Heart left ventricle (tissue), 16 donors: Measurements from ENCODE around the gene CFAP43. TPM values are rescaled to one million over a fixed set of nuclear protein-coding genes. Genes with fewer than 3 reads are reported as not detected.

ENCODE experiments used
- ATAC-seq, 4 donors: fragments of 200-7000 bp; cut with Tn5 transposase; one replicate each; pipeline ENCODE4 v1.9.1; 2020 to 2022; ENCODE audit warnings: moderate library complexity in 4 of 4, mild to moderate bottlenecking in 3 of 4, moderate number of reproducible peaks in 1 of 4
- DNase-seq, 5 donors: peaks; one replicate each; pipeline ENCODE4 v3.0.0-alpha.2; 2020
- H3K27ac ChIP-seq, 12 donors: fragments of 200-600 bp; sonication (generic) in 4 of 12; one replicate each; pipeline versions ENCODE4 v1.5.0 to v1.8.0; 2016 to 2022; ENCODE audit warnings: mild to moderate bottlenecking in 2 of 12
- H3K27me3 ChIP-seq, 9 donors: fragments of 200-600 bp; sonication (generic) in 2 of 9; one replicate each; pipeline versions ENCODE4 v1.5.1 to v1.8.0; 2016 to 2022; ENCODE audit warnings: mild to moderate bottlenecking in 3 of 9
- H3K36me3 ChIP-seq, 9 donors: fragments of 200-600 bp; sonication (generic) in 2 of 9; one replicate each; pipeline versions ENCODE4 v1.5.0 to v1.8.0; 2018 to 2022; ENCODE audit warnings: mild to moderate bottlenecking in 2 of 9
- H3K4me1 ChIP-seq, 12 donors: fragments of 200-600 bp; sonication (generic) in 4 of 12; one replicate each; pipeline versions ENCODE4 v1.5.0 to v1.8.0; 2016 to 2022; ENCODE audit warnings: mild to moderate bottlenecking in 3 of 12
- H3K4me3 ChIP-seq, 12 donors: fragments of 200-600 bp; sonication (generic) in 4 of 12; one replicate each; pipeline versions ENCODE4 v1.5.0 to v1.8.0; 2017 to 2022; ENCODE audit warnings: mild to moderate bottlenecking in 9 of 12, moderate library complexity in 4 of 12
- H3K9me3 ChIP-seq, 12 donors: fragments of 200-600 bp; sonication (generic) in 4 of 12; one replicate each; pipeline versions ENCODE4 v1.5.0 to v1.8.0; 2016 to 2022; ENCODE audit warnings: mild to moderate bottlenecking in 1 of 12
- POLR2A ChIP-seq, 2 donors: fragments of 450-650 bp; IDR thresholded peaks; one replicate each; pipeline ENCODE4 v1.6.1; 2017; ENCODE audit warnings: antibody characterized with exemption in 2 of 2, mild to moderate bottlenecking in 2 of 2, moderate library complexity in 2 of 2
- WGBS, 4 donors: extraction: QIAGEN DNeasy Blood & Tissue Kit in 2 of 4; methylation state at CpG; one replicate each; pipeline versions ENCODE4 v1.1.5 to v1.1.7; 2013 to 2018; 5-methylcytosine and 5-hydroxymethylcytosine counted together
- intact Hi-C, 10 donors: fragments of 100-400 bp; cut with DNase I; formaldehyde crosslinking; loops; one replicate each; pipeline versions ENCODE4 v1.11.1 to v1.14.2; 2022
- polyA plus RNA-seq, 2 donors: library from polyadenylated mRNA; stranded (reverse); fragments of 200-250 nt; gene quantifications; one replicate each; pipeline ENCODE4 v1.2.3, GENCODE V29; 2013
- total RNA-seq, 9 donors: library from RNA; depleted of rRNA in 2 of 9; stranded (reverse); fragments of >200 nt in 2 of 9; fragmentation: NEBNext Ultra II Directional in 3 of 9; extraction: Animal tissue kit (Norgen Biotek cat#: 25700) in 3 of 9; gene quantifications; one replicate each; pipeline versions ENCODE4 v1.1.0 to v1.2.4, GENCODE V29; 2016 to 2023
- TF ChIP-seq, protein P1 (sequence below), 12 donors: fragments of 200-600 bp; sonication (generic) in 4 of 12; IDR thresholded peaks; one replicate each; pipeline versions ENCODE4 v1.5.0 to v1.8.0; 2018 to 2022; ENCODE audit warnings: antibody characterized with exemption in 12 of 12, mild to moderate bottlenecking in 5 of 12
- donor health status: ischemic (EF 13 %, LVEDD 7.1; RV severe dilation, severe dysfunction).
- donor health status: healthy with polysubstance abuse.
- donor health status: DM: no; HTN: yes; CAD: no.
- donor health status: DM: no; HTN: no; CAD: no.
- donor health status: ischemic (EF 25% LVEDD 6.9; RV normal size, moderate dysfunction).
- donor health status: ischemic (EF 25% LVEDD 5.7; RV mildly dilated, moderate dysfunction).
- donor health status: healthy.
- donor health status: DM: yes; HTN: yes; CAD: no.
- donor health status: ischemic (EF 35%, LVEDD 5.7; RV mildly dilated, moderate dysfunction).
- donor health status: nonischemic (EF 11% LVEDD 7.7; RV severe dilation, severe dysfunction).
- donor health status: DM: yes; HTN: yes; CAD: no.
- donor health status: PGD.
- donor health status: ischemic (EF 29% LVEDD 5.4; RV normal size, mild dysfunction).
- donor health status: nonischemic (EF 23%, LVEDD 6.1; RV moderate dilation, normal function).

Gene CFAP43
- total and polyA plus RNA-seq, 11 donors = 0.11 to 0.84 (median 0.19) TPM; not detected in 6

DNA sequence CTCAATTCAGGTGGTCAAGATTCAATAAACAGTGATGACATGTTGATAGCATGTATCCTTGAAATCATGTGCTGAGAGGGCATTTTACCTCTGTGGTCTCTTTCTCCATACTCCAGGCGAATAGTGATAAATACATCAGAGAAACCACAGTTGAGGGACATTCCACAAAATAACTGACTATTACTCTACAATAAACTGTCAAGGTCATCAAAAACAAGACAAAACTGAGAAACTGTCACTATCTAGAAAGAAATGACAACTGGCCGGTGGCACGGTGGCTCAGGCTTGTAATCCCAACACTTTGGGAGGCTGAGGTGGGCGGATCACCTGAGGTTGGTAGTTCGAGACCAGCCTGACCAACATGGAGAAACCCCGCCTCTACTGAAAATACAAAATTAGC is 94.0 kb downstream of the CFAP43 start:
- intact Hi-C loops = no loop called here
- no peak overlapping the region for H3K27ac ChIP-seq
- DNase-seq (no peak), ATAC-seq (no peak)
- WGBS, 4 donors = 88 to 94% (median 91%) methylated on average over 6 of the region's 6 CpGs
- no peaks in the 10 kb centered on the region for H3K36me3 ChIP-seq
- H3K4me3 ChIP-seq = no peak overlapping the region
- H3K4me1 ChIP-seq = no peaks in the 10 kb centered on the region
- H3K9me3 ChIP-seq = no peaks in the 10 kb centered on the region
- TF ChIP-seq, protein P1, sequence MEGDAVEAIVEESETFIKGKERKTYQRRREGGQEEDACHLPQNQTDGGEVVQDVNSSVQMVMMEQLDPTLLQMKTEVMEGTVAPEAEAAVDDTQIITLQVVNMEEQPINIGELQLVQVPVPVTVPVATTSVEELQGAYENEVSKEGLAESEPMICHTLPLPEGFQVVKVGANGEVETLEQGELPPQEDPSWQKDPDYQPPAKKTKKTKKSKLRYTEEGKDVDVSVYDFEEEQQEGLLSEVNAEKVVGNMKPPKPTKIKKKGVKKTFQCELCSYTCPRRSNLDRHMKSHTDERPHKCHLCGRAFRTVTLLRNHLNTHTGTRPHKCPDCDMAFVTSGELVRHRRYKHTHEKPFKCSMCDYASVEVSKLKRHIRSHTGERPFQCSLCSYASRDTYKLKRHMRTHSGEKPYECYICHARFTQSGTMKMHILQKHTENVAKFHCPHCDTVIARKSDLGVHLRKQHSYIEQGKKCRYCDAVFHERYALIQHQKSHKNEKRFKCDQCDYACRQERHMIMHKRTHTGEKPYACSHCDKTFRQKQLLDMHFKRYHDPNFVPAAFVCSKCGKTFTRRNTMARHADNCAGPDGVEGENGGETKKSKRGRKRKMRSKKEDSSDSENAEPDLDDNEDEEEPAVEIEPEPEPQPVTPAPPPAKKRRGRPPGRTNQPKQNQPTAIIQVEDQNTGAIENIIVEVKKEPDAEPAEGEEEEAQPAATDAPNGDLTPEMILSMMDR (IDR thresholded peaks at IDR 0.05) = no peak
- TF ChIP-seq POLR2A (IDR thresholded peaks at IDR 0.05) = no peak
- peaks cover 0 to 7% (median 0%) of the 10 kb centered on the region in 9 donors for H3K27me3 ChIP-seq

DNA sequence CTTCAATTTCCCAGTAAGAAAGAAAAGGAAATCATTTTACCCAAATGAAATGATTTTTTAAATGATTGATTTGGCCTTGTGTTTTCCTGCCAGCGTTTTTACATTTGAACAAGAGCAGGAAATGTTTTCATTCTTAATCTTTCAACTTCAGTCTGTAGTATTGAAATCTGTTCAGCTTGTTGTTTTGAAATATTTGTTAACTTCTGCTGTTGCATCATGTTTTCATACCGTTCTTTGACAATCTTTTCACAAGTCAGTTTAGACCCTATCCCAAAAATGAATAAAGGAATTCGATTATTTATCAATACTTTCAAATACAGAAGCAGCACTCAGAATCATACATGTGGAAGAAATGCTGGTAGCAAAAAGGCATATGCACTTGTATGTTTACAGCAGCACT is 102.1 kb downstream of the CFAP43 start:
- intact Hi-C loops = no loop called here
- ATAC-seq = no peak
- 57 to 75% (median 70%) methylated on average over 3 of the region's 3 CpGs for whole genome bisulfite sequencing, 4 donors

DNA sequence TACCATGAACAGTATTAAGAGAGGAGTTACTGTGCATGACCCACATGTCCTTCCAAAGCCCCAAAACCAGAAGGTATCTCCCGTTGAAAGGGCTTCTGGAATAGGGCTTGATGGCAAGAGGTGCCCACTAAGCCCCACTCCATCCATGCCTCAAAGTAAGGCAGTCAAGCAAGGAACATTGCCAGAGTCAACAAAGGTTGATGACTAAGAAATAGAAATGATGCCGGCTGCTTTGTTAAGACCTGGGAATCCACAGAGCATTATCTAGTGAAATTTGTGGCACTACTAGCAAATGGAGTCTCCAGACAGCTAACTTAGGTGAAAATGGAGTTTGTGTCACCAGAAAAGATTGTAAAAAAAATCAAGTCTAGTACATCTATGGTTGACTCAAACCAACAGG is 104.0 kb downstream of the CFAP43 start:
- Histone ChIP-seq H3K27ac (no peak overlapping the region), H3K9me3 (no peaks in the 10 kb centered on the region), H3K4me3 (no peak overlapping the region), H3K4me1 (peaks cover 0 to 7% (median 0%) of the 10 kb centered on the region in 12 donors), H3K36me3 (peaks cover 0 to 32% (median 8%) of the 10 kb centered on the region in 9 donors), H3K27me3 (no peaks in the 10 kb centered on the region)
- no peak for DNase-seq
- no peak for ATAC-seq
- intact Hi-C loops = loop anchor here in 4 of 10 donors (10.0 kb wide), 4 partner anchors 127 to 233 kb away; partner anchors contain the start of genes GSTO1 (in 1 of the 4), SLK (in 1 of the 4) and STN1 (in 1 of the 4)
- WGBS, 4 donors = 83 to 97% (median 91%) methylated on average over 2 of the region's 2 CpGs
- TF ChIP-seq, protein P1 (IDR thresholded peaks at IDR 0.05) = no peak
- TF ChIP-seq POLR2A (IDR thresholded peaks at IDR 0.05) = no peak

More for the DNA sequence above, 102.1 kb downstream of the CFAP43 start:
- H3K4me3 ChIP-seq = no peak overlapping the region
- TF ChIP-seq, protein P1 (IDR thresholded peaks at IDR 0.05) = no peak
- no peak overlapping the region for H3K27ac ChIP-seq
- H3K9me3 ChIP-seq = no peaks in the 10 kb centered on the region
- H3K36me3 ChIP-seq = peaks cover 0 to 18% (median 8%) of the 10 kb centered on the region in 9 donors
- DNase-seq = no peak
- H3K4me1 ChIP-seq = peaks cover 0 to 7% (median 0%) of the 10 kb centered on the region in 12 donors
- H3K27me3 ChIP-seq = peaks cover 0 to 7% (median 0%) of the 10 kb centered on the region in 9 donors

DNA sequence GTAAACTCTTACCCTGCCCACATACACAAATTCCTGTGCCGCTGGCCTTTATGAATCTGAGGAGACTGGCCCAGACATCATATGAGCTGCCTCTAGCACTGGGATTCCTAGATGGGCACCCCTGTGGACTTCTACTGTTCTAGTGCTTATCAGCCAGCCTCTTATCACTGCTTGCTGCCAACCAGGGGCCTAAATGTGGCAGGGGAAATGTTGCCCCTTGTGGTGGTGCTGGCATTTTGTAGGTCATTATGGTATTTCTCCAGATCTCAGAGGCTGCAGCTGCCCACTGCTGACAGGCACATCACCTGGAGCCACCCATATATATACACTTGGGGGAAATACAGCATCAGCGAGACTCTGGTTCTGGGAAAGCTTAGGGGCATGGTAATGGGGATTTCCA is 104.8 kb downstream of the CFAP43 start:
- Histone ChIP-seq H3K27ac (no peak overlapping the region), H3K9me3 (no peaks in the 10 kb centered on the region), H3K4me1 (peaks cover 0 to 14% (median 7%) of the 10 kb centered on the region in 12 donors), H3K36me3 (peaks cover 0 to 32% (median 8%) of the 10 kb centered on the region in 9 donors), H3K4me3 (no peak overlapping the region), H3K27me3 (no peaks in the 10 kb centered on the region)
- TF ChIP-seq, protein P1 (IDR thresholded peaks at IDR 0.05) = peak in 3 of 12 donors; percentile 8 to 32 (median 13)
- TF ChIP-seq POLR2A (IDR thresholded peaks at IDR 0.05) = no peak
- ATAC-seq = peak; percentile 53 to 70 (median 60)
- peak in 1 of 5 donors; percentile 6 for DNase-seq
- WGBS, 4 donors = 44 to 68% (median 62%) methylated on average over 2 of the region's 2 CpGs
- intact Hi-C loops = loop anchor here in 4 of 10 donors (10.0 kb wide), 4 partner anchors 127 to 233 kb away; partner anchors contain the start of genes GSTO1 (in 1 of the 4), SLK (in 1 of the 4) and STN1 (in 1 of the 4)
